NOMO-1 (cell line): ENCODE results near the gene FAM81A.

Experiments used
- DNase-seq, 2 experiments: peaks; one replicate each; lab custom pipeline; 2025; ENCODE audit not compliant: unreplicated experiment in 2 of 2; lab: John Stamatoyannopoulos, UW

FAM81A gene

GRCh38 chr15:59567324-59567723 is 129.3 kb downstream of the FAM81A start:
- no peak for DNase-seq

GRCh38 chr15:59569477-59569876 is 131.5 kb downstream of the FAM81A start:
- DNase-seq: no peak

- DNase-seq: no peak
Observed at GRCh38 chr15:59570315-59570714, 132.3 kb downstream of the FAM81A start.

GRCh38 chr15:59571606-59572005 is 133.6 kb downstream of the FAM81A start:
- DNase-seq: no peak
